H1 (cell line): ENCODE results near the gene SNX21. TPM values are rescaled to one million over a fixed set of nuclear protein-coding genes. Genes with fewer than 3 reads are reported as not detected.

Experiments
- CTCF ChIA-PET: fragments of 300-600 bp; sonication (Branson Sonifier 250); formaldehyde crosslinking; loops from one replicate; lab custom pipeline; 2021; ENCODE audit not compliant: partially characterized antibody; lab: Charles Lee
- POLR2A ChIA-PET: fragments of 300-600 bp; sonication (Branson Sonifier 250); formaldehyde crosslinking; loops from one replicate; lab custom pipeline; 2021; ENCODE audit warnings: inconsistent platforms; ENCODE audit not compliant: partially characterized antibody; lab: Charles Lee
- DNase-seq, 2 experiments: peaks; one replicate each; pipeline versions ENCODE4 v3.0.0 to v3.0.0-alpha.2; 2010 to 2022; ENCODE audit warnings: low spot score in 2 of 2, low read depth in 1 of 2, mixed read lengths in 1 of 2
- FAIRE-seq: peaks from 2 replicates; lab custom pipeline; 2011; peaks lifted over from hg19 to GRCh38; lab: Jason Lieb, UNC
- H2AFZ ChIP-seq: 2 replicates; pipeline ENCODE4 v1.8.1; 2012; ENCODE audit warnings: low read length, inconsistent platforms
- H2AK5ac ChIP-seq: 2 replicates; pipeline ENCODE4 v1.6.1; 2013; ENCODE audit warnings: low read depth, low read length
- H2BK120ac ChIP-seq: replicated peaks from 2 replicates; pipeline ENCODE3; 2013; ENCODE audit warnings: low read depth, low read length, inconsistent platforms
- H2BK12ac ChIP-seq: 2 replicates; pipeline ENCODE4 v1.6.1; 2013; ENCODE audit warnings: low read depth, low read length
- H2BK15ac ChIP-seq: 2 replicates; pipeline ENCODE4 v1.6.1; 2013; ENCODE audit warnings: low read length
- H2BK20ac ChIP-seq: 2 replicates; pipeline ENCODE4 v1.6.1; 2013; ENCODE audit warnings: low read length
- H2BK5ac ChIP-seq: 2 replicates; pipeline ENCODE4 v1.6.1; 2013; ENCODE audit warnings: low read depth, low read length
- H3K14ac ChIP-seq: 2 replicates; pipeline ENCODE4 v1.6.1; 2013; ENCODE audit warnings: inconsistent platforms; ENCODE audit not compliant: insufficient read length
- H3K18ac ChIP-seq: 2 replicates; pipeline ENCODE4 v1.6.1; 2013; ENCODE audit warnings: low read length; ENCODE audit errors: extremely low read depth
- H3K23ac ChIP-seq: 2 replicates; pipeline ENCODE4 v1.6.1; 2013; ENCODE audit warnings: inconsistent platforms; ENCODE audit not compliant: insufficient read length
- H3K23me2 ChIP-seq: 2 replicates; pipeline ENCODE4 v1.6.1; 2013; ENCODE audit warnings: low read depth, low read length
- H3K27ac ChIP-seq: 2 replicates; pipeline ENCODE4 v1.6.1; 2011; ENCODE audit warnings: low read depth, low read length, inconsistent platforms
- H3K27me3 ChIP-seq, 4 experiments: replicated peaks in 1 of 4; 1 replicate in 1 of 4; 2 replicates in 3 of 4; pipeline versions ENCODE4 v1.6.1 to v1.8.1; 2011 to 2013; ENCODE audit warnings: low read length in 3 of 4, mild to moderate bottlenecking in 3 of 4, inconsistent platforms in 2 of 4, mixed read lengths in 2 of 4, moderate library complexity in 1 of 4; ENCODE audit not compliant: control insufficient read depth in 3 of 4, insufficient read depth in 3 of 4; ENCODE audit errors: extremely low read depth in 1 of 4
- H3K36me3 ChIP-seq, 4 experiments: 2 replicates each; pipeline versions ENCODE4 v1.6.1 to v1.8.1; 2011 to 2013; ENCODE audit warnings: mild to moderate bottlenecking in 4 of 4, low read length in 3 of 4, moderate library complexity in 2 of 4, control low read depth in 1 of 4, inconsistent platforms in 1 of 4; ENCODE audit not compliant: insufficient read depth in 4 of 4, control insufficient read depth in 2 of 4
- H3K4ac ChIP-seq: replicated peaks from 2 replicates; pipeline ENCODE3; 2013; ENCODE audit warnings: low read length, low read depth, mixed read lengths, inconsistent platforms; ENCODE audit not compliant: insufficient read length
- H3K4me1 ChIP-seq, 4 experiments: replicated peaks in 1 of 4; 1 replicate in 1 of 4; 2 replicates in 3 of 4; pipeline versions ENCODE4 v1.6.1 to v1.8.1; 2011 to 2013; ENCODE audit warnings: low read length in 3 of 4, inconsistent platforms in 2 of 4, mixed read lengths in 1 of 4; ENCODE audit not compliant: insufficient read depth in 4 of 4, control insufficient read depth in 3 of 4
- H3K4me2 ChIP-seq, 2 experiments: 2 replicates each; pipeline versions ENCODE4 v1.6.1 to v1.8.1; 2011 to 2013; ENCODE audit warnings: low read depth in 2 of 2, low read length in 2 of 2, control low read depth in 1 of 2, inconsistent platforms in 1 of 2, mild to moderate bottlenecking in 1 of 2; ENCODE audit not compliant: insufficient read depth in 1 of 2
- H3K4me3 ChIP-seq, 4 experiments: fragments of 200-600, 300-600 bp in 1 of 4; sonication (generic), shearing (Covaris generic), sonication (Bioruptor Twin) in 1 of 4; 2 replicates each; pipeline versions ENCODE4 v1.5.1 to v1.8.1; 2011 to 2016; ENCODE audit warnings: low read length in 4 of 4, low read depth in 3 of 4, control low read depth in 2 of 4, inconsistent platforms in 2 of 4, mild to moderate bottlenecking in 2 of 4, mixed read lengths in 1 of 4, moderate library complexity in 1 of 4; ENCODE audit not compliant: insufficient read depth in 2 of 4; ENCODE audit errors: extremely low read depth in 1 of 4
- H3K56ac ChIP-seq: replicated peaks from 2 replicates; pipeline ENCODE3; 2013; ENCODE audit warnings: low read depth, mild to moderate bottlenecking, mixed read lengths, low read length, inconsistent platforms; ENCODE audit not compliant: insufficient read length
- H3K79me1 ChIP-seq: 2 replicates; pipeline ENCODE4 v1.6.1; 2013; ENCODE audit warnings: low read depth, low read length, control low read depth
- H3K79me2 ChIP-seq, 2 experiments: 2 replicates each; pipeline versions ENCODE4 v1.6.1 to v1.8.1; 2012 to 2013; ENCODE audit warnings: low read length in 2 of 2, mild to moderate bottlenecking in 2 of 2, inconsistent platforms in 1 of 2; ENCODE audit not compliant: insufficient read depth in 2 of 2, control insufficient read depth in 1 of 2
- H3K9ac ChIP-seq, 4 experiments: replicated peaks in 1 of 4; 1 replicate in 1 of 4; 2 replicates in 3 of 4; pipeline versions ENCODE4 v1.6.1 to v1.8.1; 2011 to 2013; ENCODE audit warnings: low read depth in 3 of 4, low read length in 3 of 4, control low read depth in 2 of 4, mild to moderate bottlenecking in 2 of 4, moderate library complexity in 2 of 4, inconsistent platforms in 1 of 4; ENCODE audit errors: extremely low read depth in 1 of 4
- H3K9me3 ChIP-seq, 2 experiments: 2 replicates each; pipeline versions ENCODE4 v1.6.1 to v1.8.1; 2012 to 2013; ENCODE audit warnings: mild to moderate bottlenecking in 2 of 2, moderate library complexity in 2 of 2, control low read depth in 1 of 2, inconsistent platforms in 1 of 2, low read depth in 1 of 2, low read length in 1 of 2, mixed read lengths in 1 of 2; ENCODE audit not compliant: insufficient read depth in 2 of 2
- H4K20me1 ChIP-seq, 2 experiments: replicated peaks in 1 of 2; 2 replicates each; pipeline versions ENCODE3 to v1.8.1; 2011 to 2013; ENCODE audit warnings: inconsistent platforms in 2 of 2, low read length in 2 of 2, mild to moderate bottlenecking in 1 of 2; ENCODE audit not compliant: insufficient read depth in 2 of 2, control insufficient read depth in 1 of 2
- H4K5ac ChIP-seq: 2 replicates; pipeline ENCODE4 v1.6.1; 2013; ENCODE audit warnings: low read length, low read depth, mixed read lengths, inconsistent platforms; ENCODE audit not compliant: insufficient read length
- H4K8ac ChIP-seq: 2 replicates; pipeline ENCODE4 v1.8.0; 2013; ENCODE audit warnings: mild to moderate bottlenecking, moderate library complexity, low read length, inconsistent platforms; ENCODE audit not compliant: insufficient read depth; ENCODE audit errors: extremely low read depth
- H4K91ac ChIP-seq: replicated peaks from 2 replicates; pipeline ENCODE3; 2013; ENCODE audit warnings: low read length, mixed read lengths, inconsistent platforms; ENCODE audit not compliant: insufficient read length
- POLR2A ChIP-seq, 2 experiments: IDR thresholded peaks; 1 replicate in 1 of 2; 2 replicates in 1 of 2; pipeline ENCODE4 v1.6.1; 2011; ENCODE audit warnings: low read depth in 2 of 2, low read length in 2 of 2, mild to moderate bottlenecking in 2 of 2; ENCODE audit errors: control extremely low read depth in 1 of 2
- RAD21 ChIP-seq, 2 experiments: IDR thresholded peaks in 1 of 2; conservative IDR thresholded peaks in 1 of 2; 2 replicates each; pipeline ENCODE4 v1.6.1; 2011; ENCODE audit warnings: low read depth in 2 of 2, low read length in 2 of 2, improper control_type of control experiment in 1 of 2, inconsistent platforms in 1 of 2, mild to moderate bottlenecking in 1 of 2, moderate library complexity in 1 of 2
- SUZ12 ChIP-seq: fragments of 200-600 bp; sonication (generic); IDR thresholded peaks from 2 replicates; pipeline ENCODE4 v1.6.1; 2012; ENCODE audit warnings: mild to moderate bottlenecking, inconsistent platforms, low read length, moderate library complexity, mixed read lengths
- YY1 ChIP-seq: IDR thresholded peaks from 2 replicates; pipeline ENCODE4 v1.6.1; 2011; ENCODE audit warnings: low read depth, mild to moderate bottlenecking, low read length
- WGBS, 2 experiments: shearing (Covaris generic) in 1 of 2; methylation state at CpG; one replicate each; pipeline versions ENCODE4 v1.1.6 to v1.1.7; 2013 to 2015; ENCODE audit warnings: low lambda C conversion rate in 2 of 2, mixed read lengths in 2 of 2, inconsistent platforms in 1 of 2, low coverage in 1 of 2, missing lambda C conversion rate in 1 of 2; ENCODE audit not compliant: insufficient replicate concordance in 2 of 2, insufficient coverage in 1 of 2, insufficient read length in 1 of 2; ENCODE audit errors: extremely low coverage in 1 of 2, missing lambda C conversion rate in 1 of 2; 5-methylcytosine and 5-hydroxymethylcytosine counted together
- polyA plus RNA-seq, 7 experiments: library from polyadenylated mRNA; depleted of rRNA in 3 of 7; stranded (reverse) in 5 of 7; unstranded in 2 of 7; fragments of >200 nt in 5 of 7; fragments of 200-250 nt in 2 of 7; gene quantifications; 1 replicate in 5 of 7; 2 replicates in 1 of 7; 4 replicates in 1 of 7; pipeline versions ENCODE4 v1.2.1 to v1.2.3, GENCODE V29; 2011 to 2013; ENCODE audit warnings: missing spikeins in 2 of 7, mixed read lengths in 2 of 7
- total RNA-seq: library from RNA; stranded (reverse); fragmentation: NEBNext Ultra II Directional; extraction: Animal tissue kit (Norgen Biotek cat#: 25700); gene quantifications from 2 replicates; pipeline ENCODE4 v1.2.1, GENCODE V29; 2021
- TF ChIP-seq, protein P1 (sequence below): IDR thresholded peaks from 2 replicates; pipeline ENCODE4 v1.6.1; 2011; ENCODE audit warnings: low read length, improper control_type of control experiment

The SNX21 gene
- total and polyA plus RNA-seq, 2 of the 8 experiments (the other 6 are each of a cell fraction or from before 2014, with no cell fraction given) = 15.8 to 16.8 TPM

DNA sequence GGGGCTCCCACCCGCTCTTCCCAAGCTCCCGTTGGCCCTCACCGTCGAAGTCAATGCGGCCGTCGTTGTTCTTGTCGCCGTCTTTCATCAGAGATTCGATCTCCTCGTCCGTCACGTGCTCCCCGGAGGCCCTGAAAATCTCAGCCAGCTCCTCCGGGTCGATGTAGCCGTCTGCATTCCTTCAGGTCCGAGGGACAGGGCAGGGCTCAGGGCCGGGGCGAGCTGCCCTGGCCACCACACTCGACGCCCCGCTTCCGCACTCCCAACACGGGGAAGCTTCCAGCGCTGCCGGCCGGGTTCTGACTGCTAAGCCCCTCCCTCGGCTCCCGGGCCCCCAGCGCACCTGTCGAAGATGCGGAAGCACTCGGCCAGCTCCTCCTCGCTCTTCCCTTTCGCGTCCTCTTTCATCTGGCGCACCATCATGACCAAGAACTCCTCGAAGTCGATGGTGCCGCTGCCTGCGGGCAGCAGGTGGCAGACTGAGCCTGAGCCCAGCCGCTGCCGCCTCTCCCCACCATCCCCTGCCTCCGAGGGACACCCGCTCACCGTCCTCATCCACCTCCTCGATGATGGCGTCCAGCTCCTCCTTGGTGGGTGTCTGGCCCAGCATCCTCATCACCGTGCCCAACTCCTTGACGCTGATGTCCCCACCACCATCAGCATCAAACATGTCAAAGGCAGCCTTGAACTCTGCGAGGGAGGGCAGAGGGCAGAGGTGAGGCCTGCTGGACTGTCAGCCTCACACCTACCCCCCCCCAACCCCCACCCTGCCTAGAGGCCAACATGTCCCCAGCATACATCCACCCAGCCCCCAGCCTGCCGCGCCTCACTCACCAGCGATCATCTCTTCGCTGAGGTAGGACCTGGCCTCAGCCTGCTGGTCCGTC is 9.4 kb upstream of the SNX21 start:
- Histone ChIP-seq H2BK15ac (peak overlapping the region; percentile 94; the same call in 1 of the 2 replicates), H2AK5ac (peak overlapping the region; percentile 80; the same call in 1 of the 2 replicates), H3K79me1 (no peaks in the 10 kb centered on the region), H3K9ac (no peak overlapping the region; a peak in 2 of 7 replicates), H3K27me3 (peaks cover 0 to 12% (median 10%) of the 10 kb centered on the region in 4 experiments; a peak in 4 of 7 replicates), H2BK12ac (peak overlapping the region; percentile 94; the same call in 1 of the 2 replicates), H3K9me3 (no peaks in the 10 kb centered on the region), H3K4me3 (peak overlapping the region in 3 of 4 experiments; percentile 5 to 44 (median 6); a peak in 4 of 8 replicates), H4K5ac (peak overlapping the region; percentile 28), H3K18ac (peak overlapping the region; percentile 44), H3K23me2 (peaks cover 2% of the 10 kb centered on the region; the same call in 1 of the 2 replicates), H2BK120ac (no peak overlapping the region), H3K36me3 (no peaks in the 10 kb centered on the region; a peak in 1 of 8 replicates), H3K27ac (no peak overlapping the region), H2BK20ac (peak overlapping the region; percentile 67; the same call in 1 of the 2 replicates), H3K14ac (no peak overlapping the region), H2AFZ (peak overlapping the region; percentile 83; the same call in 1 of the 2 replicates), H3K4ac (peak overlapping the region; percentile 81), H3K4me2 (peak overlapping the region; percentile 10 to 62), H3K56ac (no peak overlapping the region), H2BK5ac (peak overlapping the region; percentile 79; the same call in 1 of the 2 replicates), H3K23ac (no peak overlapping the region), H4K20me1 (no peaks in the 10 kb centered on the region), H3K4me1 (peaks cover 0 to 12% (median 5%) of the 10 kb centered on the region in 4 experiments; a peak in 6 of 7 replicates), H4K91ac (peak overlapping the region; percentile 93), H3K79me2 (no peaks in the 10 kb centered on the region), H4K8ac (peak overlapping the region; percentile 84)
- 42% methylated on average over 48 of the region's 57 CpGs; no CpG with 5 or more reads in 1 of the 2 experiments for WGBS, 2 experiments
- DNase-seq = peak; percentile 53 to 77
- ChIA-PET POLR2A (interaction anchor here (0.8 to 11.0 kb wide), 21 partner anchors 10 to 137 kb away, joined by 3 to 96 read pairs (median 4); partner anchors contain the start of genes DNTTIP1, PCIF1, SNX21 and UBE2C), CTCF (interaction anchor here (0.6 to 3.6 kb wide), 27 partner anchors 10 to 1267 kb away, joined by 3 to 18 read pairs (median 3); partner anchors contain the start of genes SNX21, UBE2C and ZSWIM1)
- FAIRE-seq = no peak
- no peak for TF ChIP-seq SUZ12
- 0 out of 3 replicates have a peak, but pooled peaks of 1 of the 2 experiments have one; percentile 42 for TF ChIP-seq POLR2A (IDR thresholded peaks at IDR 0.05; ENCODE audit: control extremely low read depth in 1 of 2, low read depth in 2 of 2, low read length in 2 of 2)
- TF ChIP-seq RAD21 (IDR thresholded peaks at IDR 0.05 in 1 of 2, conservative IDR thresholded peaks at IDR 0.05 in 1 of 2; ENCODE audit: low read depth in 2 of 2, low read length in 2 of 2) = peak; percentile 74 to 77
- TF ChIP-seq, protein P1, sequence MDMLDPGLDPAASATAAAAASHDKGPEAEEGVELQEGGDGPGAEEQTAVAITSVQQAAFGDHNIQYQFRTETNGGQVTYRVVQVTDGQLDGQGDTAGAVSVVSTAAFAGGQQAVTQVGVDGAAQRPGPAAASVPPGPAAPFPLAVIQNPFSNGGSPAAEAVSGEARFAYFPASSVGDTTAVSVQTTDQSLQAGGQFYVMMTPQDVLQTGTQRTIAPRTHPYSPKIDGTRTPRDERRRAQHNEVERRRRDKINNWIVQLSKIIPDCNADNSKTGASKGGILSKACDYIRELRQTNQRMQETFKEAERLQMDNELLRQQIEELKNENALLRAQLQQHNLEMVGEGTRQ = peak; percentile 32; the same call in 1 of the 2 replicates
- peak; percentile 72 for TF ChIP-seq YY1
